Measurements from ENCODE around the gene EDEM1. TPM values are rescaled to one million over a fixed set of nuclear protein-coding genes. Genes with fewer than 3 reads are reported as not detected.

EDEM1 gene
- total RNA-seq, 1 donor from 2014 or later = 24.1 TPM

DNA sequence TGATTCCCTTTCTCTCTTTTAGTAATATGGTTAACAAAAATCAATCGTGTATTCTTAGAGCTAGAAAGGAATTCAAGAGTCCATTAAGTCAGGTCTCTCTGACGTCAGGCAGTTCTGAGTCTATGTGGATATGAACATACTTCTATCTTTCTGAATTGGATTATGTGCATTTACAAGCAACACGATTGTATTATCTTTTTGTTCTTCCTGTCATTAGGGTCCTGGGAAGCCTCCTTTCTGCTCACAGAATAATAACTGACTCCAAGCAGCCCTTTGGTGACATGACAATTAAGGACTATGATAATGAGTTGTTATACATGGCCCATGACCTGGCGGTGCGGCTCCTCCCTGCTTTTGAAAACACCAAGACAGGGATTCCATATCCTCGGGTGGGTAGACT is 14.0 kb downstream of the EDEM1 start:
- TF ChIP-seq, protein P1, sequence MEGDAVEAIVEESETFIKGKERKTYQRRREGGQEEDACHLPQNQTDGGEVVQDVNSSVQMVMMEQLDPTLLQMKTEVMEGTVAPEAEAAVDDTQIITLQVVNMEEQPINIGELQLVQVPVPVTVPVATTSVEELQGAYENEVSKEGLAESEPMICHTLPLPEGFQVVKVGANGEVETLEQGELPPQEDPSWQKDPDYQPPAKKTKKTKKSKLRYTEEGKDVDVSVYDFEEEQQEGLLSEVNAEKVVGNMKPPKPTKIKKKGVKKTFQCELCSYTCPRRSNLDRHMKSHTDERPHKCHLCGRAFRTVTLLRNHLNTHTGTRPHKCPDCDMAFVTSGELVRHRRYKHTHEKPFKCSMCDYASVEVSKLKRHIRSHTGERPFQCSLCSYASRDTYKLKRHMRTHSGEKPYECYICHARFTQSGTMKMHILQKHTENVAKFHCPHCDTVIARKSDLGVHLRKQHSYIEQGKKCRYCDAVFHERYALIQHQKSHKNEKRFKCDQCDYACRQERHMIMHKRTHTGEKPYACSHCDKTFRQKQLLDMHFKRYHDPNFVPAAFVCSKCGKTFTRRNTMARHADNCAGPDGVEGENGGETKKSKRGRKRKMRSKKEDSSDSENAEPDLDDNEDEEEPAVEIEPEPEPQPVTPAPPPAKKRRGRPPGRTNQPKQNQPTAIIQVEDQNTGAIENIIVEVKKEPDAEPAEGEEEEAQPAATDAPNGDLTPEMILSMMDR (IDR thresholded peaks at IDR 0.05; ENCODE audit: unreplicated experiment) = no peak
- DNase-seq (ENCODE audit: low spot score, unreplicated experiment) = no peak
- Mint-ChIP-seq H3K9me3 (ENCODE audit: low read depth) (no peaks in the 10 kb centered on the region), H3K4me3 (ENCODE audit: low read depth) (no peak overlapping the region), H3K36me3 (ENCODE audit: insufficient read depth) (peaks cover 42% of the 10 kb centered on the region), H3K4me1 (ENCODE audit: low read depth) (peaks cover 7% of the 10 kb centered on the region), H3K27me3 (no peaks in the 10 kb centered on the region), H3K27ac (no peak overlapping the region)

DNA sequence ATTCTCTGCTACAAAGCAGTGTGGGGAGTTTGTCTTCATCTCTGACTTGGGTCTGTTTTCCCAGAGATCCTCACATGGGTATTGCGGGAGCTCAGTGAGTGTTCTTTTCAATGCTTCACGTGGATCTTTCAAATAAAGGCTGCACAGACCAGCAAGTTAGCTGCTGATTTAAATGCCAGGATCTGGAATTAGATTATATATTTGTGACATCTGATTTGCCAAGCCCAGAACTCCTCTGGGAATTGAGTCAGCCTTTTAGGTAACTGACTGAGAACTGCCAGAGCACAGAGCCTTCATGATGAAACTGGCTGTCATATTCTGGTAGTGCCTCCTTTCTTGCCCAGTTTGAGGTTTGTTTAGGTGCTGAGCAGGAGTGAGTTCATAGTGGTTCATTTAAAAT is 14.7 kb downstream of the EDEM1 start:
- H3K36me3 Mint-ChIP-seq (ENCODE audit: insufficient read depth) = peaks cover 43% of the 10 kb centered on the region
- no peaks in the 10 kb centered on the region for H3K9me3 Mint-ChIP-seq (ENCODE audit: low read depth)
- no peaks in the 10 kb centered on the region for H3K27me3 Mint-ChIP-seq
- H3K4me1 Mint-ChIP-seq (ENCODE audit: low read depth) = peaks cover 4% of the 10 kb centered on the region
- H3K4me3 Mint-ChIP-seq (ENCODE audit: low read depth) = no peak overlapping the region
- TF ChIP-seq, protein P1 (IDR thresholded peaks at IDR 0.05; ENCODE audit: unreplicated experiment) = no peak
- no peak for DNase-seq (ENCODE audit: low spot score, unreplicated experiment)
- H3K27ac Mint-ChIP-seq = no peak overlapping the region

DNA sequence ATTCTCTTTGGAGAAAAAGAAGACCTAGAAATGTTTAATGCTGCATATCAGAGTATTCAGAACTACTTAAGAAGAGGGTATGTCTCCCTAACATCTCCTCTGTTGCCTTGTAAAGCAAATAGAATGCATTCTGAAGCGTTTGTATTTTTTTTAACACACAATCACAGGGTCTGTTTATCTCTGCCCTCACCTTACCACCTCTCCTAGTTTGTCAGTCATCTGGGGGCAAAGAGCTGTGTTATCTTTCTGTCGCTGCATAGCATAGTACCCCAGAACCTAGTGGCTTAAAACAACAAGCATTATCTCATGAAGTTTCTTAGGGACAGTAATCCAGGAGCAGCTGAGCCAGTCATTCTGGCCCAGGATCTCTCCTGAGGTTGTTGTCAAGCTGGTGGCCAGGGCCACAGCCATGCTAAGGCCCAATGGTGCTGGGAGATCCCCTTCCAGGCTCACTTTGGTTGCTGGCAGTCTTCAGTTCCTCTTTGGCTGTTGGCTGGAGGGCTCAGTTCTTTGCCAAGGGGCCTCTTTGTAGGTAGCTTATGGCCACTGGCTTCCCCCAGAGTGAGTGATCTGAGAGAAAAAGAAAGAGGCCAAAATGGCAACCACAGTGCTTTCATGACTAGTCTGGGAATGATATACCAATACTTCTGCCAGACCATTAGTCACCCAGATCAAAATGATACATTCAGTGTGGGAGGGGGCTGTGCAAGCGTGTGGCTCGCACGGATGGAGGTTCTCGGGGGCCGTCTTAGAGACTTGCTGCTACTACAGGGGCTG is 17.8 kb downstream of the EDEM1 start:
- Mint-ChIP-seq H3K27me3 (no peaks in the 10 kb centered on the region), H3K27ac (no peak overlapping the region), H3K4me3 (ENCODE audit: low read depth) (no peak overlapping the region), H3K4me1 (ENCODE audit: low read depth) (no peaks in the 10 kb centered on the region), H3K9me3 (ENCODE audit: low read depth) (no peaks in the 10 kb centered on the region), H3K36me3 (ENCODE audit: insufficient read depth) (peaks cover 57% of the 10 kb centered on the region)
- TF ChIP-seq, protein P1 (IDR thresholded peaks at IDR 0.05; ENCODE audit: unreplicated experiment) = no peak
- DNase-seq (ENCODE audit: low spot score, unreplicated experiment) = no peak

DNA sequence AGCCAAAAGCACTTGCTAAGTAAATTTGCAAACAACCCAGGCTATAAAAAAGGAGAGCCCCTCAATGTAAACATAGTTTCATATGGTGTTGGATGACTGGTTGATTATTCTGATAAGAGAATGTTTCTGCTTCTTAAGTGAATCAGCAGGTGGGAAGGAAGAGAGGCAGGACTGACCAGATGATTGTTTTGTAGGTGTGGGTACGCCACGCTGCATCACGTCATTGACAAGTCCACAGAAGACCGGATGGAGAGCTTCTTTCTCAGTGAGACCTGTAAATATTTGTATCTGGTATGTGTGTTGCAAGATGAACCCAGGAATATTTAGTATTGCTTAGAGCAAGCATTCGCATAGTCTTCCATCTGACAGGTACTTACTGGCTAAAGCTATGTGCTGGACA is 23.4 kb downstream of the EDEM1 start:
- H3K36me3 Mint-ChIP-seq (ENCODE audit: insufficient read depth) = peaks cover 68% of the 10 kb centered on the region
- TF ChIP-seq, protein P1 (IDR thresholded peaks at IDR 0.05; ENCODE audit: unreplicated experiment) = no peak
- H3K9me3 Mint-ChIP-seq (ENCODE audit: low read depth) = no peaks in the 10 kb centered on the region
- H3K27me3 Mint-ChIP-seq = no peaks in the 10 kb centered on the region
- H3K27ac Mint-ChIP-seq = no peak overlapping the region
- peaks cover 19% of the 10 kb centered on the region for H3K4me1 Mint-ChIP-seq (ENCODE audit: low read depth)
- H3K4me3 Mint-ChIP-seq (ENCODE audit: low read depth) = no peak overlapping the region
- DNase-seq (ENCODE audit: low spot score, unreplicated experiment) = no peak

DNA sequence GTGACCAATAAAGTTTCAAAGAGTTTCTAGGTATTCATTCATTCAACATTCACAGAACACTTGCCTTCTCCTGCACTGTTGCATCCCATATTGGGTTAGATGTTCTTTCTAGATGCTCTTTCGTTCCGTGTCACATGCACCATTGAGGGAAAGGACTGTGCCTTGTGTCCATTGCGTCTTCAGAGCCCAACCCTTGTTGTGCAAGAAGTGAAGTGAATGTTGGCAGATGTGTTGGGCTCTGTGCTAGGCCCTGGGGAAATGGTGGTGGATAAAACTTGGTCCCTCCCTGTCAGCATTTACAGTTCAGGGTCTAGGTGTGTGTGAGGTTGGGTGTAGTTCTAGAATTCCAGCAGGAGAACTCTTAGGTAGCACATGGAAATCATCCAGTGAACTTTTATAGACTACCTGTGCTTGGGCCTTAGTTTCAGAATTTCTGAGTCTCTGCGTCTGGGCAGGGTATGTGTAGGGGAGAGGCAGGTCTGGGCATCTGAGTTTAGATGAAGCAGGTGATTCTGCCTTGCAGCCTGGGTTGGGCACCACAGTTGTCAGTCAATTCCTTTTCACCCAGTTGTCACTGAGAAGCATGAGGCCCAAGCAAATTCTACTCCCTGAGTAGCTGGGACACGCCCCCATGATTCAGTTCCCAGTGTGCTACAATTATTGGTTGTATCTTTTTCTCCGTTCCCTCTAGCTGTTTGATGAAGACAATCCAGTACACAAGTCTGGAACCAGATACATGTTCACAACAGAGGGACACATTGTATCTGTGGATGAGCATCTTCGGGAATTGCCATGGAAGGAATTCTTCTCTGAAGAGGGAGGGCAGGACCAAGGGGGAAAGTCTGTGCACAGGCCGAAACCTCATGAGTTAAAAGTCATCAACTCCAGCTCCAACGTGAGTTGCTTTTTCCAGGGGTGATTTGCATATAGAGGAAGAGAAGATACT is 25.4 kb downstream of the EDEM1 start:
- Mint-ChIP-seq H3K4me3 (ENCODE audit: low read depth) (no peak overlapping the region), H3K27ac (no peak overlapping the region), H3K36me3 (ENCODE audit: insufficient read depth) (peaks cover 62% of the 10 kb centered on the region)

More for the DNA sequence above, 25.4 kb downstream of the EDEM1 start:
- H3K4me1 Mint-ChIP-seq (ENCODE audit: low read depth) = peaks cover 19% of the 10 kb centered on the region
- DNase-seq (ENCODE audit: low spot score, unreplicated experiment) = no peak
- no peaks in the 10 kb centered on the region for H3K27me3 Mint-ChIP-seq
- TF ChIP-seq, protein P1 (IDR thresholded peaks at IDR 0.05; ENCODE audit: unreplicated experiment) = no peak
- H3K9me3 Mint-ChIP-seq (ENCODE audit: low read depth) = no peaks in the 10 kb centered on the region
